ENCODE data around the gene FRAS1. TPM values are rescaled to one million over a fixed set of nuclear protein-coding genes. Genes with fewer than 3 reads are reported as not detected.

Gene FRAS1
- total RNA-seq, 1 experiment from 2014 or later, result 13.1 TPM

DNA sequence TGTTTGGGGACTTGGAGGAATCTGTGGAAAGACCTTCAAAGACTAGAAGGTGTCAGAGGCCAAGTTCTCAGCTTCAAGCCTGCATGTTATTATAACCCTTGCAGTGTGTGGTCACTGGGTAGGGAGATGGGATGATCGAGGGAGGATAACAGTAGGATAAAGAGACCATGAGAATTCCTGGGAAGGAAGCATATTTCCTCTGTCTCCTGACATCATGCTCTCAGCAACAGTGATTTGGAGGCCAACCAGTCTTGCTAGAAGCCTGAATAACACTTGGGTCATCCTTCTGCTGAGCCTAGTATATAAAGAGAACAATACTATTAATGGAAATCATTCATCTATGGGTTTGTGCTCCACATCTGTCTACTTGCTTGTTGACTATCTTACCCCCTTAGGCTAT is 453.6 kb downstream of the FRAS1 start:
- intact Hi-C loops (cut with micrococcal nuclease; ENCODE audit: unreplicated experiment), result no loop called here

DNA sequence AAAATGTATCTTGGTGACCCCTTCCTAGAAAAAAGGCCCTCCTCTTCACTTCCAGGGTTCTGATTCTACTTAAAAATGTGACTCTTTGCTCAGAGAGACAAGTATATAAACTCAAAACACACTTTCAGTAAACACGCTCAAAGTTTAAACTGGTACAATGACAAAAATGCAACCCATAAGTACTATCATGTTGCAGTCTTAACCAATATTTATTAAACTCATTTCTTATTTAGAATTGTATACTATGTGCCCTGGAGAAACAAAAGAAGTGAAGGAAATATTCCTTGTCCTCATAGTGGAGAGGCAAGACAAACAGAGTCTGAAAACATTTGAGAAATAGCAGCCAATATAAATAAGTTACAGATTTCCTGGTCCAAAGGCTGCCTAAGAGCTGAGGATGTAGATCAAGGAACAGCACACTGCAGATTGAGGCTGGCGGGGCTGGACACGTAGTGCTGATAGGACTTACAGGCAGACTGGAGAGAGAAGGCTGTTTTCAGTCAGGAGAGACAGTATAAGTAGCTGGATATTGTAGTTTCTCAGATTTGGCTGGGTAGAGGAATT is 455.3 kb downstream of the FRAS1 start:
- ChIA-PET POLR2A (ENCODE audit: unreplicated experiment) (interaction anchor here (0.7 kb wide), 1 partner anchor 330 kb away, joined by 5 read pairs; no protein-coding TSS in a partner anchor), CTCF (no interaction called here)
- Histone ChIP-seq H4K20me1 (ENCODE audit: insufficient read depth) (no peaks in the 10 kb centered on the region), H3F3A (ENCODE audit: insufficient read depth, low read depth) (no peaks in the 10 kb centered on the region), H3K9me2 (ENCODE audit: insufficient read depth) (no peaks in the 10 kb centered on the region), H3K4me1 (replicated peaks; ENCODE audit: insufficient read depth) (no peaks in the 10 kb centered on the region), H3K4me2 (no peak overlapping the region), H3K9me3 (ENCODE audit: insufficient read depth, low read depth) (no peaks in the 10 kb centered on the region), H3K27me3 (ENCODE audit: insufficient read depth, low read depth) (no peaks in the 10 kb centered on the region), H3K79me2 (ENCODE audit: low read depth) (no peaks in the 10 kb centered on the region), H2AFZ (no peak overlapping the region), H3K27ac (no peak overlapping the region), H3K4me3 (no peak overlapping the region), H3K36me3 (ENCODE audit: low read depth) (no peaks in the 10 kb centered on the region)
- TF ChIP-seq CTCF (conservative IDR thresholded peaks at IDR 0.05), result no peak
- TF ChIP-seq EZH2 (IDR thresholded peaks at IDR 0.05; ENCODE audit: low read depth), result no peak
- DNase-seq, result no peak
- BruUV-seq (replicated peaks), result no TSS peak
- intact Hi-C loops (cut with micrococcal nuclease; ENCODE audit: unreplicated experiment), result no loop called here

More for the DNA sequence above, 453.6 kb downstream of the FRAS1 start:
- H3K27ac ChIP-seq, result no peak overlapping the region
- no peaks in the 10 kb centered on the region for H3K9me2 ChIP-seq (ENCODE audit: insufficient read depth)
- no TSS peak for BruUV-seq (replicated peaks)
- no peak overlapping the region for H2AFZ ChIP-seq
- no peak overlapping the region for H3K4me3 ChIP-seq
- H3K27me3 ChIP-seq (ENCODE audit: insufficient read depth, low read depth), result no peaks in the 10 kb centered on the region
- POLR2A ChIA-PET (ENCODE audit: unreplicated experiment), result no interaction called here
- H3K79me2 ChIP-seq (ENCODE audit: low read depth), result no peaks in the 10 kb centered on the region
- H3K4me2 ChIP-seq, result no peak overlapping the region
- H3K36me3 ChIP-seq (ENCODE audit: low read depth), result no peaks in the 10 kb centered on the region
- TF ChIP-seq EZH2 (IDR thresholded peaks at IDR 0.05; ENCODE audit: low read depth), result no peak
- no peak for TF ChIP-seq CTCF (conservative IDR thresholded peaks at IDR 0.05)
- H3K4me1 ChIP-seq (replicated peaks; ENCODE audit: insufficient read depth), result no peaks in the 10 kb centered on the region
- no peaks in the 10 kb centered on the region for H4K20me1 ChIP-seq (ENCODE audit: insufficient read depth)
- CTCF ChIA-PET, result no interaction called here
- H3F3A ChIP-seq (ENCODE audit: insufficient read depth, low read depth), result no peaks in the 10 kb centered on the region
- no peak for DNase-seq
- H3K9me3 ChIP-seq (ENCODE audit: insufficient read depth, low read depth), result no peaks in the 10 kb centered on the region

- TF ChIP-seq CTCF (conservative IDR thresholded peaks at IDR 0.05) (no peak), EZH2 (IDR thresholded peaks at IDR 0.05; ENCODE audit: low read depth) (no peak)
- no TSS peak for BruUV-seq (replicated peaks)
- no peak overlapping the region for H3K4me3 ChIP-seq
- ChIA-PET POLR2A (ENCODE audit: unreplicated experiment) (no interaction called here), CTCF (no interaction called here)
- H3F3A ChIP-seq (ENCODE audit: insufficient read depth, low read depth), result no peaks in the 10 kb centered on the region
- H3K9me2 ChIP-seq (ENCODE audit: insufficient read depth), result no peaks in the 10 kb centered on the region
- intact Hi-C loops (cut with micrococcal nuclease; ENCODE audit: unreplicated experiment), result no loop called here
- DNase-seq, result no peak
- H3K27me3 ChIP-seq (ENCODE audit: insufficient read depth, low read depth), result no peaks in the 10 kb centered on the region
- no peak overlapping the region for H2AFZ ChIP-seq
- no peaks in the 10 kb centered on the region for H3K9me3 ChIP-seq (ENCODE audit: insufficient read depth, low read depth)
- no peaks in the 10 kb centered on the region for H3K79me2 ChIP-seq (ENCODE audit: low read depth)
- no peaks in the 10 kb centered on the region for H3K36me3 ChIP-seq (ENCODE audit: low read depth)
- no peak overlapping the region for H3K4me2 ChIP-seq
- H3K27ac ChIP-seq, result no peak overlapping the region
- H3K4me1 ChIP-seq (replicated peaks; ENCODE audit: insufficient read depth), result no peaks in the 10 kb centered on the region
- H4K20me1 ChIP-seq (ENCODE audit: insufficient read depth), result no peaks in the 10 kb centered on the region
Measured at GRCh38 chr4:78513411-78513975, 456.4 kb downstream of the FRAS1 start.
